HG02870 (cell line): Measurements from ENCODE around the gene PIN4.
"Not testable (repeated sequence)": the region's sequence is repeated elsewhere in the genome, so short reads cannot be mapped to it uniquely, and the experiment has no call there.

Source experiments
- ATAC-seq: cut with Tn5 transposase; IDR thresholded peaks from one replicate; pipeline ENCODE4 v1.9.1; 2021; ENCODE audit warnings: mild to moderate bottlenecking, moderate library complexity; ENCODE audit not compliant: unreplicated experiment

The PIN4 gene

DNA sequence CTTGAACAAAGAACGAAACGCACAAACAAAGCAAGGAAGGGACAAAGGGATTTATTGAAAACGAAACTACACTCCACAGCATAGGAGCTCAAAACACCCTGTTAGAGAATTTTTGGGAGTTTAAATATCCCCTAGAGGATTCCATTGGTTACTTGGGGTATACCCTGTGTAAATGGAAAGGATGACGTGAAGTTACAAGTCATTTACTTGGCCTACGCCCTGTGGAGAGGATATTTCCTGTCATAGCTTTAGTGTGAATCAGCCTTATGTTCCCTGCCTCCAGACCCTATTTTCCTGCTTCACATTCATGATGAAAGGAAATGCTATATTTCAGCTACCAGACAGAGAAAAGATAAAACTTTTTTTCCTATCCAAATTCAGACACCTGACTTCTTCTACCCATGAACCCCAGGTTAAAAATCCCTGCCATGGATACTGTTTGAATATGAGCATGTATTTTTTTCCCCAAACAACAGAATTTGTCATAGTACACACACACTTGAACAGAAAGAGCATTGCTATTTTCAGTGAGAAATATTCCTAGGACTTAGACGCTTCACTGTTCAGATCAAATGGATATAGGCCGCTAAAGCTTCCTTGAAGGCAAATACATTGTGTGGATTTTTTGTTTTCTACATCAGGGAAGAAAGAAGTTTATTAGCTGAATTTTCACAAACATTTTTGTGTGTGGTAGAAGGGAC, 20.4 kb downstream of the PIN4 start:
- no peak for ATAC-seq

DNA sequence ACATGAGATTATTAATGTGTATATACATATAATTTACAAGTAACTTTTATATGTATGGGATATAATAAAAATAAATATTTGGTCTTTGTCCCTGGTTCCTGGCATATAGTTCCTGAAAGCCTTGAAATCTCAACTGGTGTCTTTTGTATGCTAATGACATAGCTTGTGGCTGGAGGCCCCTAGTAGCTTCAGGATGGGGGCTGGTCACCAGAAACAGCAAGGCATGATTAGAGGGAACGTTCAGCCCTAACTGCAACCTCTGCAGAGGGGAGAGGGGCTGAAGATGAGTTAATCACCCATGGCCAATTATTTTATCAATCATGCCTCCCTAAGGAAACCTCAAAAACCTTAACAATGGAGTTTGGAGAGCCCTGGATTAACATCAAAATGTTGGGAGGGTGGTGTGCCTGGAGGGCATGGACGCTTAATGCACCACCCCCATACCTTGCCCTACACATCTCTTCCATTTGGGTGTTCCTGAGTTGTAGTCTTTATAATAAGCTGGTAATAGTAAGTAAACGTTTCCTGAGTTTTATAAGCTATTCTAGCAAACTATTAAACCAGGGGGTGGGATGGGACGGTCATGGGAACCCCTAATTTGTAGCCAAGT, 21.3 kb downstream of the PIN4 start:
- no peak for ATAC-seq

DNA sequence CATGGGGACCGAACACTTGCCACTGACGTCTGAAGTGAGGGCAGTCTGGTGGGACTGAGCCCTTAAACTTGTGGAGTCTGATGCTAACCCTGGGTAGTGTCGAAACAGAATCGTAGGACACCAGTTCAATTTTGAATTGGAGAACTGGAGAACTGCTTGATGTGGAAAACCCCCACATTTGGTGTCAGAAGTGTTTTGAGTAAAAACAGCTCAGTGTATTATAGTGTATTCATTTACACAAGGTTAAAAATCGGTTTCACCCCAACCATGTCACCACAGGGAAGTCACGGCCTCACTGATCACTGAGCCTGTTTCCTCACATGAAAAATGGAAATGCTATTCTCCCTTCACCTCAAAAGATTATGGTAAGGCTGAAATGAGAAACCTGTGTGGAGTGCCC, 21.9 kb downstream of the PIN4 start:
- peak; percentile 65 for ATAC-seq

DNA sequence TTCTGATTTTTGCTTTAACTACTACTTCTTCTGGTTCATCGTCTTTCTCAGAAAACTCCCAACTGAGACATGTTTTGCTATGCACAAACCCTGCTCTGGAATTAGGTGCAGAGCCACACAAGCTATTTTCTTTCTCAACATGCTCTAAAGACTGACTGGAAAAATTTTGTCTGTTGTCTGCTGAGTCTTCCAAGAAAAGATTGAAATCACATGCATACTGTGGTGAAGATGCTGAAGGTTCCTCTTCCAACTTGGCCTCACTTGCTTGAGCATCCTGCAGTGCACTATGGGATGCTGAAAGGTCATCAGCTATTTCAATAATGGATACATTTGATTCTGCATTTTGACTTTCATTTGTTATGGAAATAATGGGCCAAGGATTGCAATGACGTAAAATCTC, 24.1 kb downstream of the PIN4 start:
- no peak for ATAC-seq

DNA sequence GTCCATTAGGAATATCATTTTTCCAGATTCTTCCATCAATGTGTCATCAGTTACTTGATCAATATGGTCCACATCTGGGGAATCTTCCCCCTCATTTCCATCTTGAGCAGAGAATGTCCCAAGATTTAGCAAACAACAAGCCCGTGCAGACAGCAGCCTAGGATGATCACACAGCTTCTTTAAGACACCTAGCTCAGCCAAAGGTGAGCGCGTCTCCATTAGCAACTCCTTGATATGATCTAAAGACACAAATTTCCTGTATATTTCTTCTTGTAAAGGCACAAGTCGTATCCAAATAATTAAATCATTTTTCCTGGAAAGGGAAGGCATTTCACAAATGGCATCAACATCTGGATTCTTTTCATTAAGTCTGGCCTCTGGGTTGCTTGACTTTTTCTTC, 25.8 kb downstream of the PIN4 start:
- no peak for ATAC-seq

DNA sequence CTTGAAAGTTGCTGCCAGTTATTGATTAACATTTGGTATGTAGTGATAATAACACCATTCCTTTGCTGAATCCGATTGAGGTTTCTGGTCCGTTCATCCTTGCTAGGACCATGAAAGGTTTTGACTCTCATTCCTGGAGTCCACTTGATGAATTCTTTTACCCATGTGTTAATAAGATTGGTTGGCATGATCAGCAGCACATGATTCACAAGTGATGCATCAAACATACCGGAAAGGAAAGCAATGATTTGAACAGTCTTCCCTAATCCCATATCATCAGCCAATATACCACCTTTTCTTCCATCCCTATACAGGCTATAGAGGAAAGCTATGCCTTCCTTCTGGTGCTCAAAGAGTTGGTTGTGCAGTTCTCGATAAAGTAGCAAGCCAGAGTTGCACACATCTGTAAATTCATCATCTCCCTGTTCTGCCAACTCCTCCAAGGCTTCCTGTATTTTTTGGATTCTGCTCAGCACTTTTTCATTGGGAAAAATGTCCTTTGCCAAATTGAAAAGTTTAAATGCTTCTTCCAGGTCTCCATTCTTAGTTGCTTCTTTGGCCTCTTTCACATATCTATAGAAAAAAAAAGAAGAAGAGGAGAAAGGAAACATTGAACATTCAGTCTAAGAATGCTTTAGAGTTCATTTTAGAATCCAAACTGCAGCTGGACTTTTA, 26.7 kb downstream of the PIN4 start:
- no peak for ATAC-seq

DNA sequence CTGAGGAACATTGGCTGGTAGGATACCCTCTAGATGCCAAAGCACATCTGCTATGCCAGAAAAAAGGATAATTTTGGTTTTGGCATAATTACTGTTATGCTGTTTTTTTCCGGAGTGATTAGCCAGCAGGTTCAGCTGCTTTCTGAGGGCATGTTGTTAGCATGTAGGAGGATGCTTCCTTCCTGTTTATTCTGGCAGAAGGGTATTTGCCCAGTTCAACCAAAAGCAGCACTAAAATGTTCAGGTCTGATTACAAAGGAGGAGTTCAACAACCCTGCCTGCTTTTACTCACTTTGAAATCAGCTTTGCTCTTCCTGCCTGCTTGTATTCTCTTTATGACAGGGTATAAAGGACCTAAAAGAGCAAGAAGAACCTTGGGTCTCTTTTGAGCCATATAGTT, 35.4 kb downstream of the PIN4 start:
- ATAC-seq: no peak

DNA sequence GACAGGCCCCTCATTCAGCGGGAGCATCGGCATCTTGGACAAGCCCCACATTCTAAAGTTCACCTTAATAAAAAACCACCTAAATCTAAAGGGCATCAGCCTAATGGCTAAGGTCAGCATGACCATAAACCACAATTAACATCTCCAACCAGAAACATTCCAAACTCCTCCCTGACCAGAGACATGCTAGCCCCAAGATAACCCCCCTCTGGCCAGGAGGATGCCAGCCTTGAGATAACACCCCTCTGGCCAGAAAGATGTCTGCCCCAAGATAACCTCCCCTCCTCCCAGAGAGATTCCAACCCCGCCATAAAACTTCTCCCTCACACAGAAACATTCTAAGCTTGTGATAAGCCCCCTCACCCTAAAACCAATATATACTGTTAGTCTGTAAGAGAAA, 38.8 kb downstream of the PIN4 start:
- ATAC-seq: not testable (repeated sequence)

DNA sequence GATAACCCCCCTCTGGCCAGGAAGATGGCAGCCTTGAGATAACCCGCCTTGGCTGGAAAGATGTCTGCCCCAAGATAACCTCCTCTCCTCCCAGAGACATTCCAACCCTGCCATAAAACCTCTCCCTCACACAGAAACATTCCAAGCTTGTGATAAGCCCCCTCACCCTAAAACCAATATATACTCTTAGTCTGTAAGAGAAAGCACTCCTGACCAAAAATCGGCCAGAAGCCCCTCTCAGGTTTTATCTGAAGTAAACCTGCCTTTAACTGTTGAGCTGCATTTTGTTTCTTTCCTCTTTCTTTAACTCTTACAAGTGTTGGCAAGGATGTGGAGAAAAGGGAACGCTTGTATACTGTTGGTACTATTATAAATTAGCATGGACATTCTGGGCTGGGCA, 48.7 kb downstream of the PIN4 start:
- ATAC-seq: no peak

DNA sequence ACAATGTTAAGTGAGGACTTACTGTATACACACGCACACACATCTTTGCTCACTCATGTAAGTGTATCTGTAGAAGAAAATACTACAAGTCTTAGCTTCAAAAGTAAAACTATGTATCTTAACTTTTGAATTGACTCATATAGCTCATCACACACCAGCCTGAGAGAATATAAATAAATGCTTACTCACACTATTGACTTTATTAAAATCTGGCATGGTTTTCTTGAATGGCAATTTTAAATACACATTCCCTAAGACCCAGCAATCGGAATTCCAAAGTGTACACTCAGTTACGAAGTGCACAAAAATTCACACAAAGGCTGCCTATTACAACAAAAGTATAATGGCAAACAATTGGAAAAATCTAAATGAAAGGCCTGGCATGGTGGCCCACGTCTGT, 55.3 kb downstream of the PIN4 start:
- no peak for ATAC-seq

DNA sequence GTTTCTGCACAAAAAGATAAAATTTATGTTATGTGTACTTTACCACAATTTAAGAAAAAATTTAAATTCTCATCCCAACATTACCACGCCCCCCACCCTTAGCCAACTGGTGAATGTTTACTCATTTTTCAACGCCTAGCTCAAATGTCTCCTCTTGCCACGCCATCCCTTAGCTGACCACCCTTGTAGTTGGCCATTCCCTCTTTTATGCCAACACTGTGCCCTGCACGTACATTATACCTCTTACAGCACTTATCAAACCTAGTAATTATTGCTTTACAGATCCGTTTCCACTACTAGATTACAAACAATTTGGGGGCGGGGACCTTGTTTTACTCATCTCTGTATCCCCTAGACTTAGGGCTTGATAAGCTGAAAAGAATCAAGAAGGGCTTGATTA, 56.6 kb downstream of the PIN4 start:
- no peak for ATAC-seq

DNA sequence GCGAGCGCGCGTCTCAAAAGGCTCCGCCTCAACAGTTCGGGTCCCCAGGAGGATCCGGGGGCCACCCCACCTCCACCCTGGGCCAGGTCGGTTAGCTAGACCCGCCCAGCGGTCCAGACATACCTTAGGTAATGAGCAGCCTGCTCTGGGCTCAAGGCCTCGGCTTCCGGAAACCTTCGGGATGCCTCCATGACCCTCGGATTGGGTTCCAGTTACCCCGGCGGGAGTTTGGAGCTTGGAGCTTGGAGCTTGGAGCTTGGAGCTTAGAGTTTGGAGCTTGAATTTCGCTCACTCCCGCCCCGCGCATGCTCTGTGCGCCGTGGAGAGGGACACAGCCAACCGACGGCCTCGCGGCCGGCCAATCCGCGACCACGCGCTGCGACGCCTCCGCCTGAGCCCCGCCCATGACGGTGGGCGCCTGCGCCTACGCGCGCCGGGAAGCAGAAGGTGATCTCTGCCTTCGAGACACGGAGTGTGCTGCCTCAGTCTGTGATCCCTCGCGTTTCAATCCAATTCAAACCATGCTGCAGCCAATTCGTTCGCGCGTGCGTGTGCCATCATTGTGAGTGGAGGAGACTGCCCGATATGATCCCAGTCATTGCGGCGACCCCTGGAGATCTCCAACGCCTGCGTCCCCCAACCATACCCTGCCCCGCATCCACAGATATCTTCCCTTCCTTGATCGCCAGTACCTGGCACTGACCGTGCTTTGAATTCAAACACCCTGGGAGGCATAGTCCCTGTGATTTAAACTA, 57.3 kb downstream of the PIN4 start, which contains the start of gene ERCC6L:
ERCC6L (minus strand) TSS at position 307 of the 755 bp plus-strand sequence; CDS start at position 191, 116 bp downstream.
- peak; percentile 93 for ATAC-seq

DNA sequence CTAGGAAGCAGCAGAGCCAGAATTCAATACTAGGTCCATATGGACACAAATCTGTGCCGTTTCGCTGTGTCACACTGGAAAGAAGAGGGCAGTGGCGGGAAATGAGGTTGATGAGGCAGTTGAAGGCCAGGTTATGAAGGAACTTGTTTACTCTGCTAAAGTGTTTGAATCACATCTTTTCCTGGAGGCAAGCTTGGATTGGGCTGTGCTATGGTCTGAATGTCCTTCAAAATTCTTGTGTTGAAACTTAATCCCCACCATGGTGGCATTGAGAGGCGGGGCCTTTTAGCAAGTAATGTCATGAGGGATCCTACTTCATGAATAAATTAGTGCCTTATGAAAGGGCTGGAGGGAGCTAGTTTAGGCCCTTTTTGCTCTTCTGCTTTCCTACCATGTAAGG, 59.4 kb downstream of the PIN4 start:
- no peak for ATAC-seq

DNA sequence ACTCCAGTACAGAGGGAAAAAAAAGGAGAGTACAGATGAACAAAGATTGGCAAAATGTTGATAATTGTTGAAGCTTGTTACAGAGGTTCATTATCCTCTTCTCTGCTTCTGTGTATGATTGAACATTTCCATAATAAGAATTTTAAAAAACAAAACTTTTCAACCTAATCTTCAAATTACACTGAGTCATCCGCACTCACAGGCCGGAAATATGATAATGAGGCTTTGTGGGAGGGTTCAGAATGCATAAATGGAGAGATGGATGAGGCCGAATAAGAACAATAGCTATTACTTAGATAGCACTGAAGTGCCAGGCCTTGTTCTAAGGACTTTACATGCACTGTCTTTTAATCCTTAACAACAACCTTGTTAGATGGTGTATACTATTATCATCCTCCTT, 61.9 kb downstream of the PIN4 start:
- no peak for ATAC-seq

DNA sequence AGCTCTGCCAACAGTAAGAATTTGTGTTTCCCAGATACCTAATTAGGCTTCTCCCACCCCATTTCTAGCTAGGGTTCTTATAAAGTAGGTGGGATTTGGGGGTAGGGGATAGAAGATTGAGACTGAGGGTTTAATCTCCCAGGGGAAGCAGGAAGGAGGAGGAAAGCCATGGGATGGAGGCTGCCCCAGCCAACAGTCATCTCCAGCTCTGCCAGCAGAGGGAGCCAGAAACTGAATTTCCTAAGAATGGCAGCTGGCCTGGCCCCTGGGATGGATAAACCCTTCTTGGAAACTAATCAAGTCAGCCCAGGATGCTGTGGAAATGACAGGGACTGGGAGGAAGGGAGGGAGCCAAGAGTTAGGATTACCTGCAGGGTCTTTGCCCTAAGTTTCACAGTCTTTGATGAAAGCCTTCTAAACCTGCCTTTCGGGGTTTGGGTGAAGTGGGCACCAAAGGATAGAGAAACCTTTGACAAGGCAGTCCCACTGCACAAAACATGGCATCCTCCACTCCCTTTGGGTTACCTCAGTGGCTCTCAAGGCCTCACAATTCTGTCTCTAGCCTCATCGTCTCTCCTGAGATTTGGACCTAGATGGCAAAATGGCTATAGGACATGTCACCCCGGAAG, 64.0 kb downstream of the PIN4 start:
- peak; percentile 57 for ATAC-seq

DNA sequence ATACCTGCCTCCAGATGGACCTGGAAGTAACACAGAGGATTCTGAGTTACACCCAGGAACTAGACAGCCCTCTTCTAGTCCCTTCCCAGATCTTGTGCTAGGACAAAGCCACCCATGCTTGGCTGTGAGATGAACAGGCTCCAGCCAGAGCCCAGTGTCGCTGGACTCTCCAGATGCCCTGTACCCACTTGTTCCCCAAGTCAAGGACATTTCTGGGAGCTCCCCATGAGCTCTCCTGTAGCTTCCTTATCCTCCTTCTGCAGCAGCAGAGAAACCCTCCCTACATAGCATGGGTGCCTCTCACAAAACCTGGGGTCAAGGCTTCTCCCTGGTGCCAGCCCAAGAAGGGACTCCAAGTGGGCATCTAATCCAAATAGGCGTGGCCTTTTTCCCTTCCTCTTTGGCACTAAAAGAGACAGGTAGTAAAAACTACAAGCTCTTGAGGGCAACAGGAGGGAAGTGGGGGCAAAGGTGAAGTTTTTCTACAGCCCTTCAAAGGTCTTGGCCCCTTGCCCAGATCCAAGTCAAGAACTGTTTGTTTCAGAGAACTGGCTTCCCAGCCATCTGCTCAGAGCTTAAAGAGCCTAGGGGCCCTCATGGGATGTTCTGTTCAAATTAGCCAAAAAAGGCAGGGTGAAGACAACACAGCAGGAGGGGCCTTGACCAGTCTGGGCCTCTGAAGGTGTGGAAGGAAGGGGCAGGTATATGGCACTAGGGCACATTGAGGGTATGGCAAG, 65.8 kb downstream of the PIN4 start:
- ATAC-seq: no peak
